ENCODE measurements around the gene CNOT6L.
A peak's percentile ranks its signal among the peaks of the same experiment; 100 is the strongest.

Gene CNOT6L

GRCh38 chr4:77710059-77710458 is 109.1 kb downstream of the CNOT6L start:
- DNase-seq: no peak

- DNase-seq: no peak
These were observed 112.5 kb downstream of the CNOT6L start for GRCh38 chr4:77706717-77707116.

- DNase-seq: no peak
These were observed 115.5 kb downstream of the CNOT6L start for GRCh38 chr4:77703666-77704065.

GRCh38 chr4:77701121-77701520 is 118.0 kb downstream of the CNOT6L start:
- DNase-seq: no peak

GRCh38 chr4:77699731-77700210 is 119.4 kb downstream of the CNOT6L start:
- DNase-seq: no peak

GRCh38 chr4:77697860-77698590 is 121.1 kb downstream of the CNOT6L start:
- DNase-seq: peak in 2 of 3 donors; percentile 5 to 21

- DNase-seq: peak in 2 of 3 donors; percentile 6
These were observed 123.4 kb downstream of the CNOT6L start for GRCh38 chr4:77695774-77696173.

- DNase-seq: no peak
These were observed 126.2 kb downstream of the CNOT6L start for GRCh38 chr4:77692847-77693432.

- DNase-seq: no peak
These were observed 137.4 kb downstream of the CNOT6L start for GRCh38 chr4:77681792-77682191.

GRCh38 chr4:77676842-77677241 is 142.3 kb downstream of the CNOT6L start:
- DNase-seq: no peak

GRCh38 chr4:77671051-77671450 is 148.1 kb downstream of the CNOT6L start:
- no peak for DNase-seq

GRCh38 chr4:77669946-77670590 is 149.1 kb downstream of the CNOT6L start:
- DNase-seq: no peak

- DNase-seq: no peak
These were observed 153.6 kb downstream of the CNOT6L start for GRCh38 chr4:77665381-77666069.
